ENCODE measurements around the gene PTPRG.
A peak's percentile ranks its signal among the peaks of the same experiment; 100 is the strongest.

PTPRG gene

DNA sequence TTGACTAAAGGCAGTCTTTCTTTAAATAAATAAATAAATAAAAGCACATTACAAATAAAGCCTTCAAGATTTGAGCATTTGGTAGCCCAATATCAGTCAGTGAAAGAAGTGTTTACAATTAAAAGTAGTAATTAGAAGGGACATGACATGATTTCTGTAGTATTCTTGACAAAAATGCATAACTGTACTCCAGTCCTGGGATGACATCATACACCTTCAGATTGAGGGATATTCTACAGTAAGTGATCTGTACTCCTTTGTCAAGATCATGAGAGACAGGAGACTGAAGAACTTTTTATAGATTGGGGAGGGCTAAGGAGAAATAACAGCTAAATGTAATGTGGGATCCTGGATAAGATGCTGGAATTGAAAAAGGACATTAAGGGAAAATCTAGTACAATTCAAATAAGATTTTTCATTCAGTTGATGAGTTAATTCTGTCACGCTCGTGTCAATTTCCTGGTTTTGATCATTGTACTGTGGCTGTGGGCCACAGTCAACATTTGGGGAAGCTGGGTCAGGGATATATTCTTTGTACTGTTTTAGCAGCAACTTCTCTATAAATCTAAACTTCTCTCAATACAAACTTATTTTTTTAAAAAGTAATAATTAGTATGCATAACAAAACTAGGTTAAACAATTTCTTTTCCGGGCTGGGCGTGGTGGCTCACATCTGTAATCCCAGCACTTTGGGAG is 314.8 kb downstream of the PTPRG start:
- DNase-seq, result no peak

DNA sequence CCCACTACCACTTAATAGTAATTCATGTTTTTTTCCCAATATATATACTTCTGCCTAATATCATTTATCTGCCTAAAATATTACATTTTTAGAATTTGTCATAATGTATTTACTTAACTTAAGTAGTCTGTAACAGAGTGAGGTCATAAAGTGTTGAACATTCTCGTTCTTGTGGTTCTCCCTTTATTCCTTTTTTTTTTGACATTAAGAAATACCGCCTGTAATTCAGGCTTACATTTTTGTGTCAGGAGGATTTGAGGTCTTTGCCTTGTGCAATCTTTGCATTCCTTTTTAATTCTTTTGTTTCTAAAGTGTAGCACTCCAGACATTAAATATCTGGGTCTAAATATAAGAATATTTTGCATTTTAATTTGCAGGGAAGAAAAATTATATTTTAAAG is 315.4 kb downstream of the PTPRG start:
- DNase-seq, result no peak

DNA sequence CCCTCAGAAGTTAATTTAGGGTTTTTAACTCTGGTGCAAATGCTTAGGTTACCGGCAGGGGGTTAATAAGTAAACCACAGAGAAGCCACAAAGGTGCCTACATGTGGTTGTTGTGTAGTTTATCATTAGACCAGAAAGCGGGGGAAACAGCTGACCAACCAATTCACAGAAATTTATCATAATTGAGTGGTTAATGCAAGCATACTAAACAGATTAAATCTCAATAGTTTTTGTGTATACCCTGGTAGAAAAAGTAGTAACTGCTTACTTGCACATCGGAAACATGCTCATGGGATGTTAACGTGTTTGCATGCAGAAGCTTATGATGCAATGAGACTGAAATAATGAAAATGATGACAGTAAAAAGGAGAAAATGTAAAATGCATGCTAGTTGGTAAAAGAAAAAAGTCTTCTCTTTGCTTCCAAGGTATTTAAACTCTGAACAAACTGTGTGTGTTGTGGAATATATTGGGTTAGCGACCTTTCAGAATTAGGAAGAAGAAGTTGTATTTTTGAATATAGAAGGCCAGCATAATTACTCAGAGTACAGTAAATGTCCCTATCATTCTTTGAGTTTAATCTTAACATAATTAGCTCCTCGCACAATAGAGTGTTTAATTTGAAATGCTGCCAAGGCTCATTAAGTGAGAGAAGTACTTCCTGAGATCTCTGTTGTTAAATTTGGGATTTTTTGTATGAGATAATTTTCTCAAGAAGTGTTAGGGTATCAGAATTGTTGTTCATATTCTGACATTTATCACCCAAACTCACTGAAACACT is 316.2 kb downstream of the PTPRG start:
- DNase-seq, result no peak

DNA sequence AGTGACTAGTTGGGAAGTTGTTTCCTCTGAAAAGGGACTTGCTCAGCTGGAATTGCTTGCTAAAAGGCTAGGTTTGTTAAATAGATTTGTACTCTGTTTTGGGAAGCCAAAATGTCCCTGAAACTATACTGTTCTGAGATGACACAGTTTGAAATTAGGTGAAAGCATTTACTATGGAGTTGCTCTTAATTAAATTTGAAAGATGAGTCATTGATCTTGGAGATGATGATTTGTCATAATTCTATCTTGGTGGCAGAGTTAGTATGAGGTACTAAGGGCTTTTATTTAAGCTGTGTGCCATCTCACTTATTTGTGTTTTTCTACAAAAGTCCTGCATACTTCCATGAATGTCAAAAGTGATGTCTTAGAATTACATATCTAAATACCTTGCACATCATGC is 320.9 kb downstream of the PTPRG start:
- no peak for DNase-seq

DNA sequence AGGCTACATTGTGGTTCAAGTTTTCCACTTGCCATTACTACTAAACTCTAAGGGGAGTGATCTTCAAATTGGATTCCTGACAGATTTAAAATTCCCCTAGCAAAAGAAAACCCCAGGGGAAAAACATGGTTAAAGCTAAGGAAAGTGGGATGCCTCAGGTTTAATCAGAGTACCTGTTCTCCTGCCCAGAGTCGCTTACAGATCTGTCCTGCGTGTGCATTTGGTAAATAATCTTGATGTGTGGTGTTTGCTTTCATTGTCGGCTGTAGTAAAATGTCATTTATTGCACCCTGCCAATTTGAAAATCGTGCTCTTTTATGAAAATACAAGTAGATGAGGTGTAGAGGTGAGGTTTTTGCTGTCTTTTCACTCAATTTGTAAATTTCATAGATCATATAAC is 323.4 kb downstream of the PTPRG start:
- no peak for DNase-seq

DNA sequence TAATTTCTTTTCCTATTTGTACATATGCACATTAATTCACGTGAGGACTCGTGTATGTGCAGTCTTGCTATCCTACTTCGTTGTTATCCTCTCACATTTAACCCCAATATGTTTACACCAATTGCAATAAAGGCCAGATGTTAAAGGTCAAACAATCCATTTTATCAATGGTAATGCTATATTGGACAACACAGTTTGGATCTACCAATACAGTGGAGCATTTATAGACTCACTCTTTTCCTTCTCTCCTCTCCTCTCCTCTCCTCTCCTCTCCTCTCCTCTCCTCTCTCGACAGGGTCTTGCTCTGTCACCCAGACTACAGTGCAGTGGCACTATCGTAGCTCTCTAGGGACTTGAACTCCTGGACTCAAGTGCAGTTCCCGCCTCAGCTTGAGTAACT is 324.0 kb downstream of the PTPRG start:
- no peak for DNase-seq

DNA sequence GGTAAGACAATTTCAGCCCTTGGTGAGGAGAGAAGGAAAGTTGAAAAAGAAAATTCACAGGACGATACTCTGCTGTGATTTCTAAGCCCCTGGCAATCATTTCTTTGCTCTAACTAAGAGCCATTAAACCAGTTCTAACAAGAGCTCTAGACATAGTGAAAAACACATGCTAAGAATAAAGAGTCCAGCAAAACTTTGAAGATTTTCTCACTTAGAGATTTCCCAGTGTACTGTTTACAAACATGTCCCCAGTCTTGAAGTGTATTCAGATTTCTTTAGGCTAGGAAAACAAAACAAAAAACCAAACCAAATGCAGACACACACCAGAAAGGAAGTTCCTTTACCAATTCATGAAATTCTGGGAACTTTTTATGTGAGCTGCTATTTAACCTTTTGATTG is 325.8 kb downstream of the PTPRG start:
- no peak for DNase-seq

DNA sequence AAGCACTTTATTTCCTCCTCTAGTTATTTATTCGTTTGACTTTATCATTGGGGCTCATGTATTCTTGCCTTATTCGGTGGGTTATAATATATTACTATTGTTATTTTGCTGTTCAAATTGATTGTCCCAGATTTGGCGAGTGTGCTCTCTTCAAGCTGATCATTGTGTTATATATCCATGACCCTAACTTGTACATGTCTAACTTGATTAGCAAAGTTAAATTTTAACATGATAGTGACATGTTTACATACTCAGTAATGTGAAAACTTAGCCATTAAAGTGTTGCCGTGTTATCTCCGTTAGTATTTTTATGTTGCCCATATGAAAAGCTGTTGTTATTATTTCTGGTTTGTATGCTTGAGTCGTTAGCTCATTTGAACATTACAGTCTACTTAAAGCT is 327.9 kb downstream of the PTPRG start:
- no peak for DNase-seq

DNA sequence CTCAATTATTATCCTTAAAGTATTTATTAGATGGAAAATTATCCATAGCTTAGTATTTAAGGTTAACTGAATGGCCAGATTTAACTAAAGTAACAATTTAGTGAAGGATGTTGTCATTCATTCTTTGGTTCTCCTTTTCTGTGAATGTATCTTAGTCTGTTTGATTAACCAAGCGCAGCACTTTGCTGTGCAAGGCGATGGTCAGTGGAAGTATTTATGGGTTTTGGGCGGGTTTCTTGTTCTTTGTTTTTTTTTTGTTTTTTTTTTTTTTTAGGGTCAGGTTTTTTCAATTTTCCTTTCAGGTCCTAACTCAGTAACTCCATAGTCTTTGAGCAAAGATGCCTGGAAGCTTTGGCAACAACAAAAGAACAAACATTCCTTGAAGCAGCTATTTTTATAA is 328.8 kb downstream of the PTPRG start:
- DNase-seq, result no peak

DNA sequence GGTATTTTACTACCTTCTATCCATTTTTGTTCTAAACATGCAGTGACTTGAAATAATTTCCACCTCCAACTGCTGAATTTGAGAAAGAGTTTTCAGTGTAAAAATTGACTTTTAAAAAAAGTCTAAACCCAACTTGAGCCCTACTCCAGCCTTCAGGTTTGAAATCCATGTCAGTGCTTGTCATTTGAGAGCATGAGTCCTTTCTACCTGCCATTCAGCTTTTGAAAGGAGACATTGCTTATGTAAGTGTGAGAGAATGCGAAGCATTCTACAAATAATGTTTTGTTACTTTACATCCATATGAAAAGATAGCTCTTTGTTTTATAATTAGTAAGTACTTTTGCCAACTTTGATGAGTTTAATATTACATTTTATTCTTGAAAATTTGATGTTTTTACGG is 329.2 kb downstream of the PTPRG start:
- DNase-seq, result no peak

DNA sequence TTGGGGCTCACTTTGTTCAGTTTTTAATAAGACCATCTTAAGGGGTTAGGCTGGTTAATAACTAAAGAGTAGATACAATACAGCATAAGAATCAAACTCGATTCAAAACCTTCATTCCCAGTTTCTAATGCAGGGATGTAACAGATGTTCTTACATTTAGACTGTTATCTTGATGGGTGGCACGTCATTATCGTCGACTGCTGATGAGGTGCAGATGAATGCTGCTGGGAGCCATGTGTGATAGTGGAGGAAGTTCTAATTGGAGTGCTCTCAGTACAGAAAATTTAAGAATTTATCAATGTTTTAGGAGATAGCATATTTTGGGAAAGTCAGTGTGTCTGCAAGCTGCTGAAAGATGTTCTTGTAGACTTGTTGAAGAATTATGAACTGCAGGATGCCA is 331.5 kb downstream of the PTPRG start:
- DNase-seq, result no peak

DNA sequence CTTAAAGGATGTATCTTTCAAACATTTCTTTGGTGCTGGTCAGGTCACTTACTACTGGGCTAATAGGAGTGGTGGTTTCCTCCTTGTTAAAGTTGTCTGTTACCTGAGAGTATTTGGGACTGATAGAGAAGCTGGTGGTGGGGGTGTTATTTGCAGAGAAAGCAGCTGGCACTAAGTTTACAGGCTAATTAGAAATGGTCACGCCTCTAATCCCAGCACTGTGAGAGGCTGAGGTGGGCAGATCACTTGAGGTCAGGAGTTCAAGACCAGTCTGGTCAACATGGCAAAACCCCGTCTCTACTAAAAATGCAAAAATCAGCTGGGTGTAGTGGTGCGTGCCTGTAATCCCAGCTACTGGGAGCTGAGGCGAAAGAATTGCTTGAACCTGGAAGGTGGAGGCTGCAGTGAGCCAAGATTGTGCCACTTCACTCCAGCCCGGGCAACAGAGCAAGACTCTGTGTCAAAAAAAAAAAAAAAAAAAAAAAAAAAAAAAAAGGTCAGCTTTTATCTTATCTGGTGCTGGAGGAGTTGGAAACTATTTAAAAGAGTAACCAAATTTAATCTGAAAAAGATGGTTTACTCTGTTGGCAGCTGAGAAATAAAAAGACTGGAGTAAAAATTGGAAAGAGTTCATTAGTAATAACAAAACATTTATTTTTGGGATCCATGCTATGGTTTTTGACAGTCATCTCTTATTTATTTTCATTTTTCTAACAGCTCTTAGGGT is 332.6 kb downstream of the PTPRG start:
- DNase-seq, result no peak

DNA sequence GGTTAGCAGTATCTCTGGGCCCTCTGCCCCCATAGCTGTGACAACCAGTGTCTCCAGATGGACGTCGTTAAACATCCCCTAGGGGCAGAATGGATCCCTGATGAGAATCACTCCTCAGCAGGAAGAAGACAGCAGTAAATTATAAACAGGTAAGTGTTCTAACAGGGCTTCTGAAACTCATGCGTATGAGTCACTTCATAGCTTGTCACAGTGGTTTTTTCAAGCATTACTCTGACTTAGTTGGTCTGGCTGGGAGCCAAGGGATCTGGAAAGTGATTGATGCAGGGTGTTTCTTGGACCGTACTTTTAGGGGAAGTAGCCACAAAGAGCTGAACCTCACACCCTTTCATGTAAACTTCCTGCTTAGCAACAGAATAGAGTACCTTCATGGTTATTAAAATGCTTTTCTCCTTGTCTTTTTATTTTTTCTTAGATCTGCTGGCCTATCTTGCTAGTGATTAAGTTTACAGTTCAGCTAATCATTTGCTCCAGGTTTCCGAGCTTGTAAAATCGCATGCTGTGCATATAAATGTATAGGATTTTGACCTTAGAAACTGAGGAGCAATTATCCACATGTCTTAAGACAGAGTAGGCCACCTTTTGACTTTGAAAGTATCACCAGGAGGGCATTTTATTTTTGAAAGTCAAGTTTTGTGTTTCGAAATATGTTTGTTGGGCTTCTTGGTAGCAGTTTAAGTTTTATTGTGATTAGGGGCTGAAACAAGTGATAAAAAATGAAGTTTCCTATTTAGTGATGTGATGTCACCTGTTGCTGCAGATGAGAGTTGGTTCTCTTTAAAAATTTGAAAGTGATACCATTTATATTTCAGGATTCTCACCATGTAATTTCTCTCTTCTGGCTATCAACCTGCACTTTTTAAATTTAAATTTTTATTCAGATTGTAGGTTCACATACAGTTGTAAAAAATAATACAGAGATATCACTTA is 333.9 kb downstream of the PTPRG start:
- DNase-seq, result peak; percentile 16

DNA sequence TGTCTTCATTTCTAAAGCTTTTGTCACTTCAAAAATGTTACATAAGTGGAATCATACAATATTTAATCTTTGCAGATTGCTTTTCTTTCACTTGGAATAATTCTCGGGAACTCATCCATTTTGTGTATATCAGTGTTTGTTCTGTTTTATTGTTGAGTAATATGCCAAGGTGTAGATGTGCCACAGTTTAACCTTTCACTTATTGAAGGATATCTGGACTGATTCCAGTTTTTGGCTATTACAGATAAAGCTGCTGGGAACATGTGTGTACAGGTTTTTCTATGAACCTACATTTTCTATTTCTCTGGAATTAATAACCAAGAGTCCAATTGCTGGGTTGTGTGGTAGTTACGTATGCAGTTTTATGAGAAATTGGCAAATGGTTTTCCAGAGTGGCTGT is 334.9 kb downstream of the PTPRG start:
- DNase-seq, result no peak

DNA sequence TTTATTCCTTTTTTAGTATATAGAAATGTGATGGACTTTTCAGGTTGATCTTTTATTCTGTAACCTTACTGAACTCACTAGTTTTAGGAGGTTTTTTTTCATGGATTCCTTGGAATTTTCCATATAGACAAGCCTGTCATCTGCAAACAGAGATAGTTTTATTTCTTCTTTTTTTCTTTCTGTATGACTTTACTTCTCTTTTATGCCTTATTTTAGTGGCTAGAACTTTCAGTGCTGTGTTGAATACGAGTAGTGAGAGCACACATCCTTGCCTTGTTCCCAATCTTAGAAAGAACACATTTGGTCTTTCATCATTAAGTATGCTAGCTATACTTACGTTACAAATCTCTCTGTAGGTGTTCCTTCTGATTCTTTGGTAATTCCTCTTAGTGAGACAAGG is 336.5 kb downstream of the PTPRG start:
- no peak for DNase-seq

DNA sequence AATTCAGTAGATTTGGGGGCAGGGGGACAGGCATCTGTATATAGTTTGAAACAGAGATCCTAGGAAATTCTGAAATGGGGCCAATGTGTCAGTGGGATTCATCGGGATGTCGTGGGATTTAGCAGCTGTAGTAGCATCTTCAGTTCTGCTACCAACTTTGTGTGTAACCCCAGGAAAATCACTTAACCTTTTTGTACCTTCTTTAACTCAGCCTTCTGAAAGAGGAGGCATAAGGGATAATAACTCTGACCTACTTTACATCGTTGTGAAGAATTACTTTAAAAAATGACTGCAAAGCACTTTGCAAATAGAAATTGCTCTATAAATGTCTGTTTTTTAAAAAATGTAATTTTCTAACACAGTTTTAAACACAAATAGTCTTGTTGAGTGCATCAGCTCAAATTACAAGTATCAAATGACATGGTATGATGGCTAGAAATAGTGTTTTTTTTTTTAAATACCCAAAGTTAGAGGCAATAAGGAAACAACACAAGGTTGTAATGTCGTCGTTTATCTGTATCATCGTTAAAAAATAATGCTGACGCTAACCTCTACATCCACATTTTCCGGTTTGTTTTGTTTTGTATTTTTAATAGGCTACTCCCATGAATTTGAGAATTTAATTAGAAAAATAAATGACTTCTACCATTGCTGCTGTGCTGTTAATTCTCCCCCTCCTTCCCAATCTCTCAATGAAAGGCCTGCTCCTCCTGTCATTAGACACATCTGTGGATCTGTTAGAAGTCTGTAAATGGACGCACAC is 338.5 kb downstream of the PTPRG start:
- no peak for DNase-seq

DNA sequence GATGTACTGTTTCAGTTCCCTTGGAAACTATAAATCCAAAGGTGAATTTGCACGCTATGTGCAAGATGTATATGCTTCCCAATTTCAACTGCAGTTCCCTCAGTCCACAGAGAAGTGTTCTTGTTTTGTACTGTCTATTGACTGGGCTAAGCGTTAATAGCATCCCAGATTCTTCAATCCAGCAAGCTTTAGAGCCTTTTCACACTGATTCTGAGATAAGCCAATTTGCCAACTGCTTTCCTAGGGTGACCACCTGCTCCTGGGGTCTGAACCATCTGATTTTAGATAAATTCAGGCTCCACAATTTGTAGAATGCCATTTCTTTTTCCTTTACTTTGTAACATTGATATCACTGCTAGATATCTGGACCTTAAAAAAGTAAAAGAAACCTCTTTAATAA is 340.1 kb downstream of the PTPRG start:
- DNase-seq, result no peak

DNA sequence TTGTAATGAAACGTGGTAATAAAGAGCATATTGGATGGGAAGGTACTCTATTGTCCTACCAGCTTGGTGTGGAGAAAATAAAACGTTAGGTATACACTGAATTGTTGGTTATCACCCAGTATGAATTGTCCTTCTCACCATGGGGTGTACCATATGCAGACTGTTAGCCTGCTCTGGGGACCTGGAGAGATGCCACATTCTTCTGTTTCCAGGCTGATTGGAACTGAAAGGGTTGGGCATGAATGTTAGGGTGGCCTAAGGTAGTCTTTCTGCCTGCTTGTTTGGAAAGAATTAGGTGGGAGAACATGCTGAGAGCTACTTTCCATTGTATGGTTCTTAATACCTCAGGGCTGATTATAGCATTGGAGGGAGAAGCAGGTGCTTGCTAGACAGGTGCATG is 340.6 kb downstream of the PTPRG start:
- no peak for DNase-seq

DNA sequence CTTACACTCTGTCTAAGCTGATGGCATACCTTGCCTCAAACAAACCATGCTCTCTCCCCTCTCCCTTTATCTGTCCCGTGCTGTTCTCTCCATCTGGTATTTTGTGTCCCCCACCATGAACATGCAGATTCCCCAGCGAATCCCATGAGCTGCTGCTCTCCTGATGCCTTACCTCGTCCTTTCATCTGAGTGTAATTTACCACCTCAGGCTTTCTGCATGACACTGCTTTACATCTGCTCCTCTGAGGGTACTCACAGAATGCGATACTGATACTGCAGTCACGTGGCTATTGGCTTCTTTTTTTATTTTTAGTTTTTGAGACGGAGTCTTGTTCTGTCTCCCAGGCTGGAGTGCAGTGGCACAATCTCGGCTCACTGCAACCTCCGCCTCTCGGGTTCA is 341.7 kb downstream of the PTPRG start:
- no peak for DNase-seq

DNA sequence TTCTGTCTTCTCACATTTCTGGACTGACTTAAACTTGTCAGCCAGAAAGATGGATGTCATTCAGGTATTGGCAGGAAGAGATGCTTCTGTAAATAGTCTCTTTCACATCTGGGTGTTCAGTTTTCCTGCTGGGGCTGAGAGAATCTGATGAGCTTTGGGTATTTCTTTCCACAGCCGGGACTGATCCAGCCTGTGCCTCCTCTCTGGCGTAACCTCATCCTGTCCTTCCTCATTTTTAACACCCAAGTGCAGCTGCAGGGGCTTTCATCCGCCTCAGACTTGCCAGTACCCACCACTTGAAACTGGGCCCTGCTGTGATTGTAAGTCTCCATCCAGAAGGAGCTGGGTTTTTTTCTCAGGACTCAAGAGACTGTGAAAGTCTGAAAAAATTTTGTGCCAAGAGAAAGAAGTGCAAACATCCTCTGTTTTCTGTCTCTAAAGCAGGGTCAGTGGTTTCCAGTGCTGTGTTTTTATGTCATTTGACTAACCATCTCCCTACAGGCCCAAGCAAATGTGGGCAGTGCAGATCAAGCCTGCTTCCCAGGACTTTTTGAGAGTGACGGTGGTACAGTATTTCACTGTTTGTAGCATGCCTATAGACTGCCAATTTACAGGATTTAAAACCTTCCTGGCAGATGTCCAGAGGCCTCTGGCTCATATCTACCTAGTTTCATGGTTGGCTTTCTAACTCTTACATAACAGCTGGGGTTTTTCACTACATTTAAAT is 342.7 kb downstream of the PTPRG start:
- no peak for DNase-seq

DNA sequence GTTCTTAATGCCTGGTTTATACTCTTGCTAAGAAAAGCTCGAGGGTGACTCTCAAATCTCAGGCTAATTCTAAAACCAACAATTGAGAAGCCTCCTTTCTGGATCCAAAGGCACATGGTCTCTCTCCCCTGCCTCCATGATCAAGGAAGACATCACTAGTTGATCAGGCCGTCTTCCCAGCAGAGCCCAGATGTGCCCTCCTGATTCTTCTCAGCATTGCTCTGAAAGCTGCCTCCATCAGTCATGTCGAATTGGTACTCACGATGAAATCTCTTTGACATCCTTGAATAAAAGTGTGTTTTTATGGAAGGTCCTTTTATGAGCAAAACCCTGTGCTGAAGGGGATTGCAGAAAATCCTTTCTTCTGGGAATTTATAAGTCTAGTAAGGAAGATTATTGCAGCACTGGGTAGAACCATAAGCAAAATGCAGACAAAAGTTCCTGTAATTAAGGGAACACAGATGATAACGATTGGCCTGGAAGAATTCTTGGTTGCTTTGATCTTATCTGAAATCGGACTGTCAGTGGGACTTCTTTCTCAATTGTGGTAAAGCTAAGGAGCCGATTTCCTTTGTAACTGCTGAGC is 345.9 kb downstream of the PTPRG start:
- DNase-seq, result no peak

Data from hematopoietic multipotent progenitor cell treated with erythropoietin and hydrocortisone succinate and interleukin-3 and kit ligand, for 8 days (in vitro differentiated cells).